ENCODE data around the gene FAM186B.

The FAM186B gene

GRCh38 chr12:49548822-49549648, 56.4 kb downstream of the FAM186B start:
- peak; percentile 23 for DNase-seq

- no peak for DNase-seq
These were observed 57.0 kb downstream of the FAM186B start for GRCh38 chr12:49548481-49548821.

GRCh38 chr12:49547090-49547690, 58.2 kb downstream of the FAM186B start:
- DNase-seq = no peak

GRCh38 chr12:49546481-49546880, 59.0 kb downstream of the FAM186B start:
- no peak for DNase-seq

- no peak for DNase-seq
These were observed 59.6 kb downstream of the FAM186B start for GRCh38 chr12:49545815-49546214.

GRCh38 chr12:49543914-49544815, 61.3 kb downstream of the FAM186B start:
- no peak for DNase-seq

- no peak for DNase-seq
These were observed 62.1 kb downstream of the FAM186B start for GRCh38 chr12:49543221-49543913.

GRCh38 chr12:49542592-49543160, 62.8 kb downstream of the FAM186B start:
- no peak for DNase-seq

- DNase-seq = no peak
These were observed 63.4 kb downstream of the FAM186B start for GRCh38 chr12:49541911-49542505.

- DNase-seq = no peak
These were observed 64.1 kb downstream of the FAM186B start for GRCh38 chr12:49541140-49541861.

- no peak for DNase-seq
These were observed 65.0 kb downstream of the FAM186B start for GRCh38 chr12:49540229-49541139.

GRCh38 chr12:49539406-49540228, 65.8 kb downstream of the FAM186B start:
- no peak for DNase-seq

- peak; percentile 76 for DNase-seq
These were observed 66.7 kb downstream of the FAM186B start, which contains the start of gene KCNH3 for GRCh38 chr12:49538510-49539403. KCNH3 (plus strand) TSS chr12:49539030; CDS start chr12:49539417, 387 bp downstream.

GRCh38 chr12:49537752-49538509, 67.5 kb downstream of the FAM186B start:
- peak; percentile 38 for DNase-seq

Data from stimulated activated CD4-positive, alpha-beta T cell treated with anti-CD3 and anti-CD28 coated beads, Interleukin-12 subunit alpha, Interleukin-12 subunit beta, amount 100 ng/mL, for 4 hours (primary cell).